Hepatocyte (in vitro differentiated cells): ENCODE data around the gene ERO1B. TPM values are rescaled to one million over a fixed set of nuclear protein-coding genes. Genes with fewer than 3 reads are reported as not detected.

Experiments
- DNase-seq: peaks from one replicate; pipeline ENCODE4 v3.0.0-alpha.2; 2016; ENCODE audit warnings: low spot score
- H2AFZ ChIP-seq: fragments of 200-600 bp; sonication (generic); 2 replicates; pipeline ENCODE4 v1.6.0; 2016; ENCODE audit warnings: antibody characterized with exemption, mild to moderate bottlenecking
- H3K27ac ChIP-seq: fragments of 200-600 bp; sonication (generic); 2 replicates; pipeline ENCODE4 v1.5.1; 2016; ENCODE audit warnings: mild to moderate bottlenecking
- H3K27me3 ChIP-seq: fragments of 200-600 bp; sonication (generic); 2 replicates; pipeline ENCODE4 v1.6.1; 2016
- H3K36me3 ChIP-seq: fragments of 200-600 bp; sonication (generic); replicated peaks from 2 replicates; pipeline ENCODE4 v1.5.1; 2016; ENCODE audit warnings: low read depth; ENCODE audit not compliant: insufficient read depth
- H3K4me1 ChIP-seq: fragments of 200-600 bp; sonication (generic); 2 replicates; pipeline ENCODE4 v1.5.1; 2016; ENCODE audit warnings: mild to moderate bottlenecking, moderate library complexity; ENCODE audit not compliant: insufficient read depth
- H3K4me2 ChIP-seq: fragments of 200-600 bp; sonication (generic); 2 replicates; pipeline ENCODE4 v1.6.0; 2016
- H3K4me3 ChIP-seq: fragments of 200-600 bp; sonication (generic); 2 replicates; pipeline ENCODE4 v1.5.1; 2016; ENCODE audit warnings: mild to moderate bottlenecking
- H3K79me2 ChIP-seq: fragments of 200-600 bp; sonication (generic); 2 replicates; pipeline ENCODE4 v1.6.0; 2017; ENCODE audit warnings: mild to moderate bottlenecking
- H3K9me2 ChIP-seq: fragments of 200-600 bp; sonication (generic); replicated peaks from 2 replicates; pipeline ENCODE4 v1.6.0; 2017; ENCODE audit warnings: mild to moderate bottlenecking; ENCODE audit not compliant: insufficient read depth
- H3K9me3 ChIP-seq: fragments of 200-600 bp; sonication (generic); 2 replicates; pipeline ENCODE4 v1.5.1; 2016; ENCODE audit warnings: low read depth, mild to moderate bottlenecking
- H4K20me1 ChIP-seq: fragments of 200-600 bp; sonication (generic); 2 replicates; pipeline ENCODE4 v1.6.0; 2016; ENCODE audit warnings: mild to moderate bottlenecking; ENCODE audit not compliant: insufficient read depth, poor library complexity, severe bottlenecking
- CTCF ChIP-seq: fragments of 200-600 bp; sonication (generic); IDR thresholded peaks from 2 replicates; pipeline ENCODE4 v1.5.1; 2016; ENCODE audit warnings: antibody characterized with exemption, mild to moderate bottlenecking; ENCODE audit not compliant: poor library complexity
- EZH2 ChIP-seq: fragments of 200-600 bp; sonication (generic); IDR thresholded peaks from 2 replicates; pipeline ENCODE4 v1.6.1; 2016; ENCODE audit warnings: antibody characterized with exemption, mild to moderate bottlenecking, borderline replicate concordance
- EZH2phosphoT487 ChIP-seq: fragments of 200-600 bp; sonication (generic); IDR thresholded peaks from one replicate; pipeline ENCODE4 v1.6.1; 2018; ENCODE audit warnings: antibody characterized with exemption, mild to moderate bottlenecking, low read depth, moderate library complexity; ENCODE audit not compliant: unreplicated experiment, severe bottlenecking
- WGBS: methylation state at CpG from one replicate; pipeline ENCODE4 v1.1.6; 2016; ENCODE audit warnings: low lambda C conversion rate; ENCODE audit errors: missing lambda C conversion rate; 5-methylcytosine and 5-hydroxymethylcytosine counted together
- polyA plus RNA-seq: library from polyadenylated mRNA; unstranded; fragments of >200 nt; fragmentation: Nextera tagmentation; extraction: Ambion mirVana; gene quantifications from 2 replicates; pipeline ENCODE4 v1.2.1, GENCODE V29; 2016
- small RNA-seq: library from RNA; depleted of rRNA; stranded (forward); fragments of <200 nt; gene quantifications from one replicate; pipeline ENCODE3, GENCODE V24; 2014
- total RNA-seq: library from RNA; depleted of rRNA; stranded (reverse); fragments of >200 nt; gene quantifications from 2 replicates; pipeline ENCODE4 v1.2.3, GENCODE V29; 2014

Gene ERO1B
- total and polyA plus RNA-seq, 2 experiments from 2014 or later = 3.6 to 5.8 TPM

DNA sequence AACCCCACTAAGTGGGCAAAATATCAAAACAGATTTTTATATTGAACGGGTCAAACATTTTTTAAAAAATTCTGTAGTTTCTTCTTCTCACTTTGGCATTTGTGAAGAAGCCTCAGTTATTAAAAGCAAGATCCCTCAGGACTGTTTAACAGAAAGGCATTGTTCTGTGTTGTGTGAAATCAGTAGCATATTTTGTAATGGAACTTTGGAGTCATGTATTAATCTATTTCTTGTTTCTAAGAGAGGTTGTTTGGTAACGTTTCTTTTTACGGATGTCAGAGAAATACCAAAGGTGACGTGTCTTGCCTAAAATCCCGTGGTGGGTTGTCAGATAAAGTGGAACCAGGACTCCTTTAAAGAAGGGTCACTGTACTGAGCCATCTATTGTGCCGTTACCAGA lies 115.7 kb downstream of the ERO1B start:
- Histone ChIP-seq H3K79me2 (no peaks in the 10 kb centered on the region), H4K20me1 (no peaks in the 10 kb centered on the region), H3K9me2 (no peaks in the 10 kb centered on the region), H3K9me3 (peaks cover 6% of the 10 kb centered on the region), H3K27me3 (no peaks in the 10 kb centered on the region), H3K4me2 (no peak overlapping the region), H3K36me3 (no peaks in the 10 kb centered on the region), H3K4me3 (no peak overlapping the region), H3K27ac (no peak overlapping the region), H3K4me1 (no peaks in the 10 kb centered on the region), H2AFZ (no peak overlapping the region)
- TF ChIP-seq EZH2phosphoT487 (no peak), EZH2 (no peak), CTCF (no peak)
- no peak for DNase-seq
- WGBS = 96% methylated on average over 6 of the region's 6 CpGs

Small RNA genes within 50 kb of the gene (small RNA-seq; reads per million reads assigned to genes)
- gene RNU2-70P = 2.4 reads per million, percentile 88 among the genes with 10 or more reads in this experiment

Other genes starting within 250 kb of the ERO1B start
- 57.3 and 72.8 TPM in 2 replicates for gene NID1, start 216.9 kb downstream of the ERO1B start, total RNA-seq
- 53.8 and 58.8 TPM in 2 replicates for gene NID1, start 216.9 kb downstream of the ERO1B start, polyA plus RNA-seq
- gene GPR137B, start 139.4 kb downstream of the ERO1B start, total RNA-seq = 13.4 and 15.5 TPM in 2 replicates
- 12.2 and 13.0 TPM in 2 replicates for gene GPR137B, start 139.4 kb downstream of the ERO1B start, polyA plus RNA-seq
- 2.4 and 4.5 TPM in 2 replicates for gene EDARADD, start 112.3 kb upstream of the ERO1B start, total RNA-seq
- 1.3 and 1.7 TPM in 2 replicates for gene EDARADD, start 112.3 kb upstream of the ERO1B start, polyA plus RNA-seq
- 43.9 and 46.6 TPM in 2 replicates for gene LGALS8, start 242.0 kb upstream of the ERO1B start, total RNA-seq
- 33.5 TPM in 2 replicates for gene LGALS8, start 242.0 kb upstream of the ERO1B start, polyA plus RNA-seq